ENCODE results near the gene KLK8. TPM values are rescaled to one million over a fixed set of nuclear protein-coding genes. Genes with fewer than 3 reads are reported as not detected.

Gene KLK8
- total RNA-seq, 2 experiments from 2014 or later: not detected

GRCh38 chr19:51026554-51026831 is 25.1 kb upstream of the KLK8 start, which contains the start of gene KLK11:
TSS of gene KLK11 (minus strand) at chr19:51026616. CDS start at chr19:51025631, 985 bp downstream.
- Mint-ChIP-seq H3K27ac (no peak within 1 kb of the TSS), H3K27me3 (peaks cover 20% of the 10 kb centered on the region), H3K4me3 (no peak within 1 kb of the TSS), H3K36me3 (no peaks in the 10 kb centered on the region), H3K9me3 (no peaks in the 10 kb centered on the region), H3K4me1 (ENCODE audit: low read depth) (no peaks in the 10 kb centered on the region)
- no peak for DNase-seq
- intact Hi-C loops (cut with micrococcal nuclease): no loop called here
- ChIA-PET POLR2A (no interaction called here), CTCF (interaction anchor here (0.8 kb wide), 1 partner anchor 132 kb away, joined by 3 read pairs; no protein-coding TSS in a partner anchor)

DNA sequence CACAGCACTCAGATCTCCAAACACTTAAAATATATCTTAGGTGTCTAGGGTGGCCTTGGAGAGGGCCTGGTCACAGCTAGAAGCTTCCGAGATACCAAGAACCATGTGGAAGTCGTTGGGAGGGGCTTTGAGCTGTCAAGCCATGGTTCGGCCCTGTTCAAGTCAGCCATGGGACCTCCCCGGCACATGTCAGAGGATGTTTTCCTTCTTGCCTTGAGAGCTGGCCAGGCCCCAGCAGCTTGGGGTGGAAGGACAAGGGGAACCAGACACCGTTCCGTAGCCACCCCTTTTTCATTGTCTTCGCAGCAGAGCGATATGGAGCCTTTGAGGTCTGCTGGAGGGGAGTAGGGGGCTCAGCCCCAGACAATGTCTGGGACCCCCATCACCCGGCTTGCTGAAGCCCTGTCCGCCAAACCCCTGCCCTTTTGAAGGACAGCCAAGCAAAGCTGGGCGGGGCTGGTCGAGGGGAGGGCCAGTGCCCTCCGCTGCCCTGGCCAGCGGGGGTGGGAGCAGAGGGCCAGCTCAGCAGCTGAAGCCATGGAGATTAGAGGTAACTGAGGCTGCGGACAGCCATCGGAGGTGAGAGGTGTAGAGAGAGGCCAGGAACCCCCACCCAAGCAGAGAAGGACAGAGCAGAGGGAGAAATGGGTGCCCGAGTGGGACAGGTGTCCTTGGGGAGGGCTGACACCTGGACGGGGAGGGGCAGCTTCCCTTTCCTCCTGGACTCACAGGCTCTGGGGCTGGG is 24.6 kb upstream of the KLK8 start:
- H3K27me3 Mint-ChIP-seq: peaks cover 15% of the 10 kb centered on the region
- no peaks in the 10 kb centered on the region for H3K9me3 Mint-ChIP-seq
- no peaks in the 10 kb centered on the region for H3K4me1 Mint-ChIP-seq (ENCODE audit: low read depth)
- ChIA-PET CTCF (interaction anchor here (0.8 kb wide), 1 partner anchor 133 kb away, joined by 3 read pairs; no protein-coding TSS in a partner anchor), POLR2A (no interaction called here)
- H3K36me3 Mint-ChIP-seq: no peaks in the 10 kb centered on the region
- no peak overlapping the region for H3K27ac Mint-ChIP-seq
- no peak for DNase-seq
- intact Hi-C loops (cut with micrococcal nuclease): no loop called here
- no peak overlapping the region for H3K4me3 Mint-ChIP-seq

- intact Hi-C loops (cut with micrococcal nuclease): no loop called here
- Mint-ChIP-seq H3K36me3 (no peaks in the 10 kb centered on the region), H3K27ac (no peak overlapping the region), H3K4me1 (ENCODE audit: low read depth) (no peaks in the 10 kb centered on the region), H3K9me3 (no peaks in the 10 kb centered on the region), H3K27me3 (peaks cover 13% of the 10 kb centered on the region), H3K4me3 (no peak overlapping the region)
- POLR2A ChIA-PET: no interaction called here
- CTCF ChIA-PET: no interaction called here
- no peak for DNase-seq
These were observed 24.0 kb upstream of the KLK8 start for GRCh38 chr19:51025401-51025800.

GRCh38 chr19:51024924-51025323 is 23.5 kb upstream of the KLK8 start:
- intact Hi-C loops (cut with micrococcal nuclease): no loop called here
- Mint-ChIP-seq H3K27me3 (peaks cover 17% of the 10 kb centered on the region), H3K9me3 (no peaks in the 10 kb centered on the region), H3K36me3 (no peaks in the 10 kb centered on the region), H3K4me3 (no peak overlapping the region), H3K27ac (no peak overlapping the region), H3K4me1 (ENCODE audit: low read depth) (peaks cover under 1% of the 10 kb centered on the region)
- ChIA-PET CTCF (no interaction called here), POLR2A (no interaction called here)
- no peak for DNase-seq

GRCh38 chr19:51023946-51024345 is 22.5 kb upstream of the KLK8 start:
- Mint-ChIP-seq H3K27me3 (peaks cover 23% of the 10 kb centered on the region), H3K36me3 (no peaks in the 10 kb centered on the region), H3K27ac (no peak overlapping the region), H3K4me1 (ENCODE audit: low read depth) (peaks cover 2% of the 10 kb centered on the region), H3K4me3 (no peak overlapping the region), H3K9me3 (no peaks in the 10 kb centered on the region)
- ChIA-PET CTCF (no interaction called here), POLR2A (no interaction called here)
- DNase-seq: no peak
- intact Hi-C loops (cut with micrococcal nuclease): no loop called here

DNA sequence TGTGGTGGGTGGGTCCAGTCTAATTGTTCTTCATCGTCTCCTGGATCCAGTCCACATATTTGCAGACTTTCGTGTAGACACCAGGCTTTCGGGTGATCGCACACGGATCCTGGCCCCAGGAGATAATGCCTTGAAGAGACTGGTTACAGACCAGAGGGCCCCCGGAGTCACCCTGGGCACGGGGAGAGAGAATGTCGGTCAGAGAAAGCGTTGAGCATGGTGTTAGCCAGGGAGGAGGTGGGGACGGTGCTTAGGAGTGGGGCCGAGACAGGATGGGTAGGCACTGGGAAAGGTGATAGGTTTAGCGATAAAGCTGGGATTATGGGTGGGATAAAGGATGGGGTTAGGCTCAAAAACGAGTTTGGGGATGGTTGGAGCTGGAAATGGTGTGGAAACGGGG is 21.1 kb upstream of the KLK8 start:
- Mint-ChIP-seq H3K9me3 (no peaks in the 10 kb centered on the region), H3K27me3 (peaks cover 32% of the 10 kb centered on the region)
- POLR2A ChIA-PET: no interaction called here

DNA sequence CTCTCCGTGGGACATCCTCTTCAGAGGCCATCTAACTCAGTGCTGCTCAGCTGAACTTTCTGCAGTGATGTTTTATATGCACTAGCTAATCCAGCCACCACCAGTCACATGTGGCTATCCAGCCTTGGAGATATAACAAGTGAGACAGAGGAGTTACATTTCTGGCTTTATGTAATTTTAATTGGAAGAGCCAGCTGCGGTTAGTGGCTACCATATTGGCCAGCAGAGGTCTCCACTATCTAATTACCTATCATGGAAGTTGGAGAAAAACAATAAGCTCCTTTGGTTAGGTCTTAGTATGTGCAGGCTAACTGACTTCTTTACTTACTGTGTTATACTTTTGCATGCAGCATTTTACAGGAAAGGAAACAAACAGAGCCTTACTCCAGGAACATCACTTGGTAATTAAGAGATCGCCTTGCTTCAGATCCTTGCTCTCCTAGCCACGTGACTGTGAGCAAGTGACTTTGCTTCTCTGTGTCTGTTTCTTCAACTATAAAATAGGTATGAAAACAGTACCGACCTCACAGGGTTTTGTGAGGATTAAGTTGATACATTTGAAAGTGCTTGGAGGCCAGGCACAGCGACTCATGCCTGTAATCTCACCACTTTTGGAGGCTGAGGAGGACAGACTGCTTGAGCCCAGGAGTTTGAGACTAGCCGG is 19.7 kb upstream of the KLK8 start:
- peaks cover 13% of the 10 kb centered on the region for H3K4me1 Mint-ChIP-seq (ENCODE audit: low read depth)
- ChIA-PET CTCF (interaction anchor here (0.7 to 2.6 kb wide), 7 partner anchors 11 to 137 kb away, joined by 3 to 12 read pairs (median 3); no protein-coding TSS in a partner anchor), POLR2A (no interaction called here)
- no peak overlapping the region for H3K27ac Mint-ChIP-seq
- H3K27me3 Mint-ChIP-seq: peaks cover 39% of the 10 kb centered on the region
- no peak overlapping the region for H3K4me3 Mint-ChIP-seq
- intact Hi-C loops (cut with micrococcal nuclease): no loop called here
- no peaks in the 10 kb centered on the region for H3K9me3 Mint-ChIP-seq
- DNase-seq: peak; percentile 23
- no peaks in the 10 kb centered on the region for H3K36me3 Mint-ChIP-seq

More for the DNA sequence above, 21.1 kb upstream of the KLK8 start:
- Mint-ChIP-seq H3K4me3 (no peak overlapping the region), H3K36me3 (no peaks in the 10 kb centered on the region), H3K27ac (no peak overlapping the region), H3K4me1 (ENCODE audit: low read depth) (peaks cover 7% of the 10 kb centered on the region)
- no peak for DNase-seq
- CTCF ChIA-PET: interaction anchor here (2.6 kb wide), 1 partner anchor 73 kb away, joined by 12 read pairs; no protein-coding TSS in a partner anchor
- intact Hi-C loops (cut with micrococcal nuclease): no loop called here

DNA sequence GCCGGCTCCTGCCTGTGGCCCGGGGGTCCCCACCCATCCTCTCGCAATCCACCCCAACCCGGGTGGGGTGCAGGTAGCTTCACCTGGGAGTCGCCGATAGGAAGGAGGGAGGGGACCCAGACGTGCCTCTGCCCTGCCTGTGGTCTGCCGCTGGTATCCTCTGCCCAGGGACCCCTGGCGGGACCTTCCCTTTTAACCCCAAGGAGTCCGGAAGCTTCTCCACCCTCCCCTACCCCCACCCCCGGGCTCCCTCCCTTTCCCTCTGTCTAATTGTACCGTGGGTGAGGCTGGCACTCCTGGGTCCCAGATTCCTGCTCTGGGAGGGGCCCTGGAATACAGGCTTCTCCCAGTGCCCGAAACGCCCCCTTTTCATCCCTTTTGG is 18.1 kb upstream of the KLK8 start, which contains the start of gene KLK10:
KLK10 (minus strand) TSS at position 166 of the 382 bp plus-strand sequence. CDS start 579 bp downstream, outside the sequence.
- H3K4me3 Mint-ChIP-seq: no peak within 1 kb of the TSS
- intact Hi-C loops (cut with micrococcal nuclease): loop anchor here (5.0 kb wide), 1 partner anchor 73 kb away; no protein-coding TSS in a partner anchor

DNA sequence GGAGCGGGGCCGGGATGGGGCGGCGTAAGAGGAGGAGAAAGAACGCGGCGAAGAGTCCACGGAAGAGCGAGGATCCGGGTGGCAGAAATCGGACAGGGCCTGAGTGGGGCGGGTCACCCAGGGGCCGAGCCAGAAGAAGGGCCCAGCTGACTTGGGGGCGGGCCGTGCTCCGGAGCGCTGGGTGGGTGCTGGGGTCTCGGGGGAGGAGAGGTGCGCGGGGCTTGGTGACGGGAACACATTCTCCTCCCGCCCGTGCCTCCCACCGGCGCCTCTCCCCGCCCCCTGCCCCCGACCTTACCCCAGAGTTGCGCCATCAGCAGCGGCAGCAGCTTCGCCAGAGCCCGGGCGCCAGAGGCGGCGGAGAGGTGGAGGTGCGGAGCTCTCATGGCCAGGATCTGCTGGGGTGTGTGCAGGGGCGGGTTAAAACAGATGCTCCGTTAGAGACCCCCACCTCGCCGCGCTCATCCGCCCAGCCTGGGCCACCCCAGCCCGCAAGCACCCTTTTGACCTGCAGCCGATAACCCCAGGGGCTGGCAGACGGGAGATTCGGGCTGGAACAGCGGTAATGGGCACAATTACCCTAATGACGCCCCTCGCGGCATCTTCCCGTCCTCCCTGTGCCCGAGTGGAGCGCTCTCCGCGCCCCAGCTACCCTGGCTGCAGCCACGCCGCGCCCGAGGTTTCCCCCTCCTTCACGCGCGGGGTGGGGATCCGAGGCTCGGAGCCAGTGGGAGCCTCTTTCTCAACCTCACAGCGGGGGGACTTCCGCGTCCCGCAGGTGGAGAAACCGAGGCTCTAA is 17.5 kb upstream of the KLK8 start:
- Mint-ChIP-seq H3K27ac (no peak overlapping the region), H3K36me3 (no peaks in the 10 kb centered on the region), H3K4me1 (ENCODE audit: low read depth) (peaks cover 13% of the 10 kb centered on the region), H3K4me3 (no peak overlapping the region), H3K27me3 (peaks cover 57% of the 10 kb centered on the region), H3K9me3 (no peaks in the 10 kb centered on the region)
- intact Hi-C loops (cut with micrococcal nuclease): loop anchor here (5.0 kb wide), 1 partner anchor 73 kb away; no protein-coding TSS in a partner anchor
- no peak for DNase-seq
- POLR2A ChIA-PET: no interaction called here
- CTCF ChIA-PET: no interaction called here

More for the DNA sequence above, 18.1 kb upstream of the KLK8 start, which contains the start of gene KLK10:
- ChIA-PET CTCF (no interaction called here), POLR2A (no interaction called here)
- no peak for DNase-seq
- Mint-ChIP-seq H3K4me1 (ENCODE audit: low read depth) (peaks cover 13% of the 10 kb centered on the region), H3K27ac (no peak within 1 kb of the TSS), H3K27me3 (peaks cover 51% of the 10 kb centered on the region), H3K9me3 (no peaks in the 10 kb centered on the region), H3K36me3 (no peaks in the 10 kb centered on the region)

GRCh38 chr19:51016798-51017683 is 15.6 kb upstream of the KLK8 start:
- Mint-ChIP-seq H3K36me3 (no peaks in the 10 kb centered on the region), H3K27me3 (peaks cover 59% of the 10 kb centered on the region), H3K27ac (no peak overlapping the region), H3K4me1 (ENCODE audit: low read depth) (peaks cover 13% of the 10 kb centered on the region), H3K4me3 (no peak overlapping the region), H3K9me3 (no peaks in the 10 kb centered on the region)
- intact Hi-C loops (cut with micrococcal nuclease): loop anchor here (5.0 kb wide), 1 partner anchor 75 kb away; no protein-coding TSS in a partner anchor
- peak; percentile 40 for DNase-seq
- CTCF ChIA-PET: interaction anchor here (0.8 to 1.5 kb wide), 4 partner anchors 15 to 160 kb away, joined by 3 to 4 read pairs (median 3); no protein-coding TSS in a partner anchor
- POLR2A ChIA-PET: no interaction called here

DNA sequence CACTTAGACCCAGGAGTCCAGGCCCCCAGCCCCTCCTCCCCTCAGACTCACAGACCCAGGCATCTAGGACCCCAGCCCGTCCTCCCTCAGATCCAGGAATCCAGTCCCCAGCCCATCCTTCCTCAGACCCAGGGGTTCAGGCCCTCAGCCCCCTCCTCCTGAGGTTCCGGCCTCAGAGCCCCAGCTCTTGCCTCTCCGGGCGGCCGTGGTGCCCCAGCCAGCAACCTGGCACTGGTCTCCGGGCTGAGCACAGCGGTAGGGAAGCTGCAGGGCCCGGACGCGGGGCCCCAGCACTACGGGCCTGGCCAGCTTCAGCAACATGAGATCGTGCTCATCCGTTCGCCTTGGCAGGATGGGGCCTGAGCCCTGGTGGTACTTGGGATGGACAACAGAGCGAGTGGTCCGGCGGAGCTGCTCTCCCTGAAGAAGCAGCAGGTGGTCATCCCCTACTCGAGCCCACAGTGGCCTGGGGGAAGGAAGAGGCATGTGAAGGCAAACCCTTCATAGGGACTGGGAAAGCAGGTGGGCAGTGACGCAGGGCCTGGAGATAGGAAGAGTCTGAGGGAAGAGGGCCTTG is 14.4 kb upstream of the KLK8 start:
- ChIA-PET POLR2A (no interaction called here), CTCF (interaction anchor here (0.8 kb wide), 1 partner anchor 161 kb away, joined by 3 read pairs; no protein-coding TSS in a partner anchor)
- Mint-ChIP-seq H3K4me1 (ENCODE audit: low read depth) (peaks cover 13% of the 10 kb centered on the region), H3K27me3 (peaks cover 60% of the 10 kb centered on the region), H3K27ac (no peak overlapping the region), H3K4me3 (no peak overlapping the region), H3K36me3 (no peaks in the 10 kb centered on the region), H3K9me3 (no peaks in the 10 kb centered on the region)
- intact Hi-C loops (cut with micrococcal nuclease): loop anchor here (5.0 kb wide), 1 partner anchor 77 kb away; no protein-coding TSS in a partner anchor
- DNase-seq: no peak
